Suprapubic skin (tissue), 4 donors: Measurements from ENCODE around the gene NADSYN1. TPM values are rescaled to one million over a fixed set of nuclear protein-coding genes. Genes with fewer than 3 reads are reported as not detected.

Experiments
- DNase-seq, 2 donors: peaks; one replicate each; pipeline ENCODE4 v3.0.0-alpha.2; 2019; ENCODE audit warnings: low spot score in 2 of 2
- H3K27ac ChIP-seq: fragments of 200-600 bp; sonication (generic); one replicate; pipeline ENCODE4 v1.5.1; 2019
- H3K27me3 ChIP-seq: fragments of 200-600 bp; sonication (generic); one replicate; pipeline ENCODE4 v1.5.1; 2019
- H3K36me3 ChIP-seq: fragments of 200-600 bp; sonication (generic); one replicate; pipeline ENCODE4 v1.5.1; 2019
- H3K4me1 ChIP-seq: fragments of 200-600 bp; sonication (generic); one replicate; pipeline ENCODE4 v1.5.1; 2019
- H3K4me3 ChIP-seq: fragments of 200-600 bp; sonication (generic); one replicate; pipeline ENCODE4 v1.5.1; 2019; ENCODE audit warnings: mild to moderate bottlenecking
- H3K9me3 ChIP-seq: fragments of 200-600 bp; sonication (generic); one replicate; pipeline ENCODE4 v1.5.1; 2019
- CTCF ChIP-seq, 2 donors: fragments of 200-600 bp in 1 of 2; fragments of 450-650 bp in 1 of 2; sonication (generic) in 1 of 2; IDR thresholded peaks; one replicate each; pipeline ENCODE4 v1.5.1; 2016 to 2019; ENCODE audit warnings: antibody characterized with exemption in 2 of 2, mild to moderate bottlenecking in 1 of 2, moderate library complexity in 1 of 2
- EP300 ChIP-seq: sonication (generic); formaldehyde crosslinking; IDR thresholded peaks from one replicate; pipeline ENCODE4 v1.6.1; 2017; ENCODE audit warnings: antibody characterized with exemption
- POLR2A ChIP-seq, 2 donors: fragments of 450-650 bp; IDR thresholded peaks; one replicate each; pipeline ENCODE4 v1.6.1; 2017; ENCODE audit warnings: antibody characterized with exemption in 2 of 2, mild to moderate bottlenecking in 2 of 2, moderate library complexity in 2 of 2
- POLR2AphosphoS5 ChIP-seq, 3 donors: sonication (generic); formaldehyde crosslinking; IDR thresholded peaks; one replicate each; pipeline ENCODE4 v1.6.1; 2017; ENCODE audit warnings: antibody characterized with exemption in 3 of 3
- WGBS: methylation state at CpG from one replicate; pipeline ENCODE4 v1.1.5; 2018; 5-methylcytosine and 5-hydroxymethylcytosine counted together
- total RNA-seq, 4 donors: library from RNA; depleted of rRNA; stranded (reverse); fragments of >200 nt; gene quantifications; one replicate each; pipeline ENCODE4 v1.1.0, GENCODE V29; 2016

Gene NADSYN1
- total RNA-seq, 4 donors from 2014 or later = 51.5 to 120 (median 61.3) TPM

GRCh38 chr11:71434576-71435130 is 18.4 kb upstream of the NADSYN1 start:
- peak overlapping the region; percentile 78 for H3K27ac ChIP-seq
- WGBS = 75% methylated on average over 15 of the region's 18 CpGs

DNA sequence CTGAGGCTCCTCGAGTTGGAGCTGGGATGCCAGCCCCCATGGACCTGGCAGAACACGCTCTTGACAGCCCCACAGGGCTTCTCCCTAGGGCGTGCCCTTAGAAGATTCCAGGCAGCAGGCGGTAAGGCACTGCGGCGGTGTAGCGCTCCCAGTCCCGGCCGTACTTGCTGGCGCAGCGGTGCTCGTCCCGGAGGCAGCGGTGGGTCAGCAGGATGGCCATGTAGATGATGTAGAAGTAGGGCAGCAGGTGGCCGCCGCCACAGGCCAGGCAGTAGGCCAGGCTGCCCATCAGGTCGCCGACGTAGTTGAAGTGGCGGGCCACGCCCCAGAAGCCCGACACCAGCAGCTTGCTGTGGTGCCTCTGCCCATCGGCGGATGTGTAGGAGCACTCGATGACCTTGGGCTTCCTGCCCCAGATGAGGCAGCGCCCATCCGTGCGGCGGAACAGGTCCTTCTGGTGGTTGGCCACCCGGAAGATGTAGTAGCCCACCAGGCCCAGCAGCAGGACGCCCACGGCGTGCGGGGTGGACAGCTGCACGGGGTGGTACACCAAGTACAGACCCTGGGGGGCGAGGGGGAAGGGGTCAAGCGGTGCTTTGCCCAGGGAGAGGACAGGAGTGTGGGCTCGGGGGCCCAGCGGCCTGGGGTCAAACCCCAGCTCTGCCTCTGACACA is 17.6 kb upstream of the NADSYN1 start:
- no peaks in the 10 kb centered on the region for H3K9me3 ChIP-seq

More at GRCh38 chr11:71434576-71435130, 18.4 kb upstream of the NADSYN1 start:
- Histone ChIP-seq H3K4me1 (peaks cover 34% of the 10 kb centered on the region), H3K4me3 (no peak overlapping the region), H3K36me3 (peaks cover 7% of the 10 kb centered on the region), H3K27me3 (no peaks in the 10 kb centered on the region), H3K9me3 (no peaks in the 10 kb centered on the region)
- no peak for TF ChIP-seq POLR2AphosphoS5 (IDR thresholded peaks at IDR 0.05)
- peak in 1 of 2 donors; percentile 57 for DNase-seq

DNA sequence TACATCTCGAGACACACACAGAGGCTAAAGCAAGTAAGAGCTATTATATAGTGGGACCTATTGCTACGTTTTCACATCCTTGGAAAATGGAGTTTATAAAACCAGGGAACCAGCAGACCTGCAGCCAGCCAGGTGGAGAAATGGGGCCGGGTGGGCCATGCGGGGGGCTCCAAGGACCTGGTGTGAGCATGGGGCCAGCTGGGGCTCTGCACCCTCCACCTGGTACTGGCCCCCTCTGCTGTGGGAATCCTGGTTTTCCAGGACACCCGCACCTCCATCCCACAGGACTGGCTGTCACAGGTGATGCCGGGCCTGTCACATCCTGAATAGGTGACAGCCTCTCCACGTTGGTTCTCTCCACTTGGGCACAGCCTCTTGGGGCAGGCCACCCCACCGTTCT is 16.1 kb upstream of the NADSYN1 start:
- H3K36me3 ChIP-seq = peaks cover 19% of the 10 kb centered on the region
- H3K9me3 ChIP-seq = no peaks in the 10 kb centered on the region
- TF ChIP-seq POLR2AphosphoS5 (IDR thresholded peaks at IDR 0.05) = no peak
- no peak for TF ChIP-seq POLR2A (IDR thresholded peaks at IDR 0.05)
- no peak for TF ChIP-seq EP300
- no peaks in the 10 kb centered on the region for H3K27me3 ChIP-seq
- H3K27ac ChIP-seq = no peak overlapping the region
- peaks cover 26% of the 10 kb centered on the region for H3K4me1 ChIP-seq
- WGBS = 77% methylated on average over 3 of the region's 8 CpGs
- no peak overlapping the region for H3K4me3 ChIP-seq
- DNase-seq = no peak

More for the DNA sequence above, 17.6 kb upstream of the NADSYN1 start:
- H3K36me3 ChIP-seq = peaks cover 7% of the 10 kb centered on the region
- H3K4me1 ChIP-seq = peaks cover 34% of the 10 kb centered on the region
- WGBS = 86% methylated on average over 25 of the region's 39 CpGs
- H3K27ac ChIP-seq = peak overlapping the region; percentile 26
- TF ChIP-seq POLR2A (IDR thresholded peaks at IDR 0.05) (no peak), EP300 (no peak), POLR2AphosphoS5 (IDR thresholded peaks at IDR 0.05) (no peak), CTCF (IDR thresholded peaks at IDR 0.05) (no peak)
- DNase-seq = peak; percentile 58 to 67
- H3K27me3 ChIP-seq = no peaks in the 10 kb centered on the region
- H3K4me3 ChIP-seq = no peak overlapping the region

GRCh38 chr11:71437399-71437798 is 15.6 kb upstream of the NADSYN1 start:
- H3K9me3 ChIP-seq = no peaks in the 10 kb centered on the region
- no peaks in the 10 kb centered on the region for H3K27me3 ChIP-seq
- no peak for TF ChIP-seq EP300
- TF ChIP-seq CTCF (IDR thresholded peaks at IDR 0.05) = no peak
- TF ChIP-seq POLR2AphosphoS5 (IDR thresholded peaks at IDR 0.05) = no peak
- no peak for TF ChIP-seq POLR2A (IDR thresholded peaks at IDR 0.05)
- WGBS = 82% methylated on average over 3 of the region's 6 CpGs
- H3K4me1 ChIP-seq = peaks cover 23% of the 10 kb centered on the region
- H3K4me3 ChIP-seq = no peak overlapping the region
- DNase-seq = no peak
- no peak overlapping the region for H3K27ac ChIP-seq
- peaks cover 23% of the 10 kb centered on the region for H3K36me3 ChIP-seq

GRCh38 chr11:71437879-71438278 is 15.1 kb upstream of the NADSYN1 start:
- Histone ChIP-seq H3K27me3 (peaks cover 2% of the 10 kb centered on the region), H3K4me1 (peaks cover 18% of the 10 kb centered on the region), H3K36me3 (peaks cover 23% of the 10 kb centered on the region), H3K27ac (no peak overlapping the region), H3K9me3 (no peaks in the 10 kb centered on the region), H3K4me3 (no peak overlapping the region)
- TF ChIP-seq POLR2A (IDR thresholded peaks at IDR 0.05) (no peak), CTCF (IDR thresholded peaks at IDR 0.05) (no peak), POLR2AphosphoS5 (IDR thresholded peaks at IDR 0.05) (no peak), EP300 (no peak)
- no peak for DNase-seq
- 84% methylated on average over 5 of the region's 13 CpGs for WGBS

DNA sequence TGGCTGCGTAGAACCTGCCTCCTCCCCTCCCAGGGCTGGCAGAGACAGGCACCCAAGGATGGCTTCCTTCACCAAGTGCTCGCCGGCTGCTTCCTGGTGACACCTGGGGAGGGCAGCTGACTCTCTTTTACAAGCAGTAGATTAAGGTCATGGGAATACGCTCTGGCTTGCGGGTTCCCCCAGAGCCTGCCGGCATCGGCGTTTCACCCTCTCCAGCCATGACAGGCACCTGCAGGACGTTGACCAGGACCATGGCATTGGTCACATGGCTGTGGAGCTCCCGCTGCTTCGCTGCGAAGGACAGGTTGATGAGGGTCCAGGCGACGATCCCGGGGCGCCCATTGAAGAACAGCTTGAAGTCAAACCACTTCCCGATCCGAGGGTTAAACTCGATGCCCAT is 14.4 kb upstream of the NADSYN1 start:
- DNase-seq = peak in 1 of 2 donors; percentile 51
- no peaks in the 10 kb centered on the region for H3K9me3 ChIP-seq
- no peak for TF ChIP-seq CTCF (IDR thresholded peaks at IDR 0.05)
- no peak for TF ChIP-seq POLR2A (IDR thresholded peaks at IDR 0.05)
- TF ChIP-seq POLR2AphosphoS5 (IDR thresholded peaks at IDR 0.05) = no peak
- TF ChIP-seq EP300 = no peak
- H3K4me1 ChIP-seq = peaks cover 11% of the 10 kb centered on the region
- no peak overlapping the region for H3K4me3 ChIP-seq
- no peak overlapping the region for H3K27ac ChIP-seq
- H3K36me3 ChIP-seq = peaks cover 28% of the 10 kb centered on the region
- peaks cover 5% of the 10 kb centered on the region for H3K27me3 ChIP-seq
- WGBS = 97% methylated on average over 16 of the region's 19 CpGs
